Activated CD8-positive, alpha-beta T cell treated with anti-CD3 and anti-CD28 coated beads for 36 hours (primary cell): ENCODE data around the gene TIAM2. TPM values are rescaled to one million over a fixed set of nuclear protein-coding genes. Genes with fewer than 3 reads are reported as not detected.
A peak's percentile ranks its signal among the peaks of the same experiment; 100 is the strongest.

Experiments used
- ATAC-seq: fragments of 200-7000 bp; cut with Tn5 transposase; one replicate; pipeline ENCODE4 v1.10.0; 2021; ENCODE audit warnings: mild to moderate bottlenecking, moderate library complexity
- CTCF ChIA-PET: fragments of 350-600 bp; sonication (Branson Sonifier 250); formaldehyde crosslinking; loops from one replicate; lab custom pipeline; 2021; ENCODE audit warnings: antibody characterized with exemption; lab: Charles Lee
- POLR2A ChIA-PET: fragments of 350-600 bp; sonication (Branson Sonifier 250); formaldehyde crosslinking; loops from one replicate; lab custom pipeline; 2021; ENCODE audit warnings: antibody characterized with exemption; lab: Charles Lee
- DNase-seq: peaks from one replicate; pipeline ENCODE4 v3.0.0-alpha.2; 2020
- H3K27ac Mint-ChIP-seq: one replicate; pipeline ENCODE4 v1.8.0; 2021; ENCODE audit warnings: mild to moderate bottlenecking, mixed read lengths
- H3K27me3 Mint-ChIP-seq: one replicate; pipeline ENCODE4 v1.8.0; 2021; ENCODE audit warnings: mixed read lengths
- H3K36me3 Mint-ChIP-seq: one replicate; pipeline ENCODE4 v1.8.0; 2021; ENCODE audit warnings: low read depth, mixed read lengths
- H3K4me1 Mint-ChIP-seq: one replicate; pipeline ENCODE4 v1.8.0; 2021; ENCODE audit warnings: low read depth, mixed read lengths
- H3K4me3 Mint-ChIP-seq: one replicate; pipeline ENCODE4 v1.8.0; 2021; ENCODE audit warnings: mild to moderate bottlenecking, moderate library complexity, mixed read lengths
- H3K9me3 Mint-ChIP-seq: one replicate; pipeline ENCODE4 v1.8.0; 2021; ENCODE audit warnings: mixed read lengths
- CTCF ChIP-seq: fragments of 200-600 bp; IDR thresholded peaks from one replicate; pipeline ENCODE4 v1.8.0; 2022; ENCODE audit warnings: antibody characterized with exemption, mild to moderate bottlenecking
- intact Hi-C: fragments of 100-400 bp; cut with micrococcal nuclease; formaldehyde crosslinking; loops from one replicate; pipeline ENCODE4 v1.10.0; 2022
- total RNA-seq, 2 experiments: library from RNA; stranded (reverse); gene quantifications; one replicate each; pipeline ENCODE4 v1.2.3, GENCODE V29; 2021

The TIAM2 gene
- total RNA-seq, 2 experiments from 2014 or later = 5.6 to 7.1 TPM

GRCh38 chr6:155078331-155078745 is 83.2 kb downstream of the TIAM2 start:
- DNase-seq (no peak), ATAC-seq (no peak)
- Mint-ChIP-seq H3K36me3 (no peaks in the 10 kb centered on the region), H3K4me1 (peaks cover 17% of the 10 kb centered on the region), H3K9me3 (no peaks in the 10 kb centered on the region), H3K27ac (no peak overlapping the region), H3K27me3 (peaks cover 10% of the 10 kb centered on the region), H3K4me3 (no peak overlapping the region)
- ChIA-PET POLR2A (interaction anchor here (0.6 kb wide), 1 partner anchor 328 kb away, joined by 3 read pairs; no protein-coding TSS in a partner anchor), CTCF (no interaction called here)
- intact Hi-C loops = no loop called here
- no peak for TF ChIP-seq CTCF

DNA sequence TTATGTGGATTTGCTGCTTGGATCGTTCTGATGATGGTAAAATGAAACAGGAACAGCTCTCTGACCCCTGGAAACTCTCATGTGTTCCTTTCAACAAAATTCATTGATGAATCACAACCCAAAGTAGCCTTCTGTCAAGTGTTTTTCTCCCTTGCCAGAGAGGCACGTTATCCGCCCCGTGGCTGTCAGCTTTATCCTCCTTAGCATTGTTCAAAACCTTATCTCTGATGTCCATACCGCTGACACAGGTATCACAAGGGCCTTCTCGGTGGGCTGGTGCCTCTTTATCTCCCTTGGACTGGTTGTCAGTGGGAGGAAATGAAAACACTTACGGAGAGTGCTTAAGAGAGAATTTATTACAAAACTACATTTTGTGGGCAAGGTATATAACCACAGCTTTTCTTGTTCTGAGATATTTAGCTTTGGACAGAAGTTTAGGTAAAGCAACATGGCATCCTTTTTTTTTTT is 84.9 kb downstream of the TIAM2 start:
- CTCF ChIA-PET = interaction anchor here (0.7 to 1.7 kb wide), 5 partner anchors 9 to 188 kb away, joined by 3 to 5 read pairs (median 3); no protein-coding TSS in a partner anchor
- POLR2A ChIA-PET = interaction anchor here (1.0 to 2.8 kb wide), 2 partner anchors 10 to 29 kb away, joined by 3 to 9 read pairs; no protein-coding TSS in a partner anchor
- Mint-ChIP-seq H3K36me3 (no peaks in the 10 kb centered on the region), H3K4me1 (peaks cover 20% of the 10 kb centered on the region), H3K27ac (peak overlapping the region; percentile 51), H3K27me3 (peaks cover 6% of the 10 kb centered on the region), H3K9me3 (no peaks in the 10 kb centered on the region), H3K4me3 (no peak overlapping the region)
- ATAC-seq = peak; percentile 69
- intact Hi-C loops = no loop called here
- no peak for TF ChIP-seq CTCF
- DNase-seq = peak; percentile 41

DNA sequence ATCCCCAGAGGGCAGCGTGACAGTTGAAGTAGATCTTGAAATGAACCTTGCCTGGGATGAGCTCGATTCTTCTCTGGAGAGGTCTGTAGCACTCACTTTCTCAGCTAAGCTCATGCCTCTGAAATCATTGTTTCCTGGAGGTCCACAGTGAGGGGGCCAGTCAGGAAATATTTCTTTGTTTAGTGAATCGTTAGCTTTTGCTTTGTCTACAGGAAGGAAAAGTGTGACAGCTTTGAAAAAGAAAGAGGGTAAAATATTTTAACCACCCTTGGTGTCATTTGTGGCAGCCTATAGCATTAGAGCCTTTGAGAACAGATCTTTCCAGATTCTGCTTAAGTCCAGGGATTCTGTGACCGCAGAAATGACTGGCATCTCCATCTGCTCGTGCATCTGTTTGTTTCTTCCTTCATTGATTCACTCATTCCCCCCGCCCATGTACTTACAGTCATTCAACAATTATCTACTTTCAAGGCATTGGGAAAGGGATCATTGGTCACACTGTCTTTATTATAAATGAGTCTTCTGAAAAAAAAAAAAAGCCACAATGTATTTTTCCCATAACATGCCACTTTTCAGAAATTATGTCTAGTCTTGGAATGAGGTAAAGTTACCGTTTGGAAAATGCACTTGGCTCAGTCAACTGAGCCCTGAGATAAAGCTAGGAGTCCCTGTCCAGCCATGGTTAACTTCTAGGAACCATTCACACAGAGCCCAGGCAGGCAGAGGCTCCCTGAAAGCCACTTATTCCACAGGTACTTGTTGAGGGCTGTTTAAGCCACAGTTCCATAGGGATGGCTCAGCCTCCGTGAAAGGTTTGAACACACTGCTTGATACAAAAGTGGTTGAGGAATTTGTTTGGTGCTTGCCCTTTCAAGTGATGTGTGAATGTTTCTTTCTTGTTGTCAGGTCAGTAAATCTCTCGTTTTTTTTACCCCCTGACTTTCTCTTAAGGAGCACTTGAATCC is 86.0 kb downstream of the TIAM2 start:
- ATAC-seq = no peak

DNA sequence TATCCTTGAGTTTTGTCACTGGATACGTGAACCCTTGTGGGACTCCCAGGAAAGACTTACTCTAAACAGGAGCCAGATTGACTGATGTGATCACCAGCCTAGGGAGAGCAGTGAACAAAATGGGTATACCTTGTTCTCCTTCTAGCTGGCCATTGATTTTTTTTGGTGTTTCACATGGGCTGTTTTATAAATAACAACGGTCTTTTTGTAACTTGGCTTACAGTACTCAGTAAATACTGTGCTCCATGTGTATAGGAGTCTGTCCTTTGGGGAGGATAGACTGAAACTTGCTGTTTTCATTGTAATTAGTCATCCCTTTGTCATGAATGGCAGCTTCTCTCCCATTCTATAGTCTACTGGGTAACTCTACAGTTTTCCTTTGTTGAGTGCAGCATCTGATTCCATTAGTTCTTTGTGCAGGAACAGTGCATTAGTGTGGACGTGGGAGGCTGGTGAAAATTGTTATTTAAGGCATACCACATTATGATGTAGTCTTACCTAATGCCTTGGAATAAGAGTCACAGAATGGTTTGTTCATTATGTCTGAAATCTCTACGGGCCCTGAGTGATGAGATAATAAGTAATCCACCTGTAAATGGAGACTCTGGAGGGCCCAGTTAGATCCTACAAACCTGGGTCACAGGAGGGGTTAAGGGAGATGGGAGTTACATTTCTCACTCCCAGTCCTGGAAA is 89.5 kb downstream of the TIAM2 start:
- Mint-ChIP-seq H3K27ac (no peak overlapping the region), H3K27me3 (peaks cover 11% of the 10 kb centered on the region), H3K4me3 (no peak overlapping the region), H3K4me1 (peaks cover 18% of the 10 kb centered on the region), H3K36me3 (no peaks in the 10 kb centered on the region), H3K9me3 (no peaks in the 10 kb centered on the region)
- TF ChIP-seq CTCF = no peak
- DNase-seq = no peak
- ATAC-seq = no peak
- ChIA-PET POLR2A (no interaction called here), CTCF (no interaction called here)
- intact Hi-C loops = no loop called here

More for the DNA sequence above, 86.0 kb downstream of the TIAM2 start:
- Mint-ChIP-seq H3K36me3 (no peaks in the 10 kb centered on the region), H3K4me1 (peaks cover 20% of the 10 kb centered on the region), H3K9me3 (no peaks in the 10 kb centered on the region), H3K27me3 (peaks cover 6% of the 10 kb centered on the region), H3K4me3 (no peak overlapping the region), H3K27ac (no peak overlapping the region)
- DNase-seq = no peak
- POLR2A ChIA-PET = interaction anchor here (2.8 kb wide), 1 partner anchor 31 kb away, joined by 9 read pairs; no protein-coding TSS in a partner anchor
- CTCF ChIA-PET = interaction anchor here (0.7 to 1.7 kb wide), 4 partner anchors 10 to 96 kb away, joined by 3 to 5 read pairs (median 4); no protein-coding TSS in a partner anchor
- intact Hi-C loops = no loop called here
- no peak for TF ChIP-seq CTCF
